ENCODE measurements around the gene NKX2-8.

DNA sequence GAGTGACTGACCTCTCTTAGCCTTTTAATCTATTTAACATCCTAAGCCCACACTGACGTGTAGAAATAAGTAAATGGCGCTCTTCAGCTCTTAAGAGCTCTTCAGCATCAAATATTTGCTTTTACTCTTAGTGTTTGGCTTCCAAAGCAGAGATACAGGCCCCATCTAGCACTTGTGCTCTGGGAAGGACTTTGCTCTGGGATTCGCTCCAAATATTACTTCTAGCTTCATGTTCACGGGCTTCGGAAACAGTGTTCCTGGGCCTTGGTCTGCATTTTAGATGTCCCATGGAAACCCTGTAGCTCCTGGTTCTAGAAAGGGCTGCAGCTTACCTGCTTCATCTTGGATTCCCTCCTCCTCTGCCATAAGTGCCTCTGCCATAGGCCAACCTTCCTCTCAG is 2.7 kb upstream of the NKX2-8 start:
- TF ChIP-seq, protein P1, sequence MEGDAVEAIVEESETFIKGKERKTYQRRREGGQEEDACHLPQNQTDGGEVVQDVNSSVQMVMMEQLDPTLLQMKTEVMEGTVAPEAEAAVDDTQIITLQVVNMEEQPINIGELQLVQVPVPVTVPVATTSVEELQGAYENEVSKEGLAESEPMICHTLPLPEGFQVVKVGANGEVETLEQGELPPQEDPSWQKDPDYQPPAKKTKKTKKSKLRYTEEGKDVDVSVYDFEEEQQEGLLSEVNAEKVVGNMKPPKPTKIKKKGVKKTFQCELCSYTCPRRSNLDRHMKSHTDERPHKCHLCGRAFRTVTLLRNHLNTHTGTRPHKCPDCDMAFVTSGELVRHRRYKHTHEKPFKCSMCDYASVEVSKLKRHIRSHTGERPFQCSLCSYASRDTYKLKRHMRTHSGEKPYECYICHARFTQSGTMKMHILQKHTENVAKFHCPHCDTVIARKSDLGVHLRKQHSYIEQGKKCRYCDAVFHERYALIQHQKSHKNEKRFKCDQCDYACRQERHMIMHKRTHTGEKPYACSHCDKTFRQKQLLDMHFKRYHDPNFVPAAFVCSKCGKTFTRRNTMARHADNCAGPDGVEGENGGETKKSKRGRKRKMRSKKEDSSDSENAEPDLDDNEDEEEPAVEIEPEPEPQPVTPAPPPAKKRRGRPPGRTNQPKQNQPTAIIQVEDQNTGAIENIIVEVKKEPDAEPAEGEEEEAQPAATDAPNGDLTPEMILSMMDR (IDR thresholded peaks at IDR 0.05), result no peak
- no peak for TF ChIP-seq POLR2A (IDR thresholded peaks at IDR 0.05)

All from body of pancreas (tissue), 4 donors.